Measurements from ENCODE around the gene EVX2.

GRCh38 chr2:176101842-176102241 is 18.1 kb upstream of the EVX2 start:
- TF ChIP-seq POLR2A (IDR thresholded peaks at IDR 0.05) (no peak), CTCF (IDR thresholded peaks at IDR 0.05) (no peak), POLR2AphosphoS5 (IDR thresholded peaks at IDR 0.05) (no peak)

All from breast epithelium (tissue), 3 donors.